Liver (tissue), 9 donors: ENCODE data around the gene EOLA1. TPM values are rescaled to one million over a fixed set of nuclear protein-coding genes. Genes with fewer than 3 reads are reported as not detected.

Source experiments
- DNase-seq: peaks from one replicate; pipeline ENCODE4 v3.0.0-alpha.2; 2017; ENCODE audit warnings: low spot score
- H3K27ac ChIP-seq, 2 donors: one replicate each; pipeline ENCODE4 v1.7.0; 2013; ENCODE audit warnings: inconsistent platforms in 2 of 2, low read length in 2 of 2, control low read depth in 1 of 2, low read depth in 1 of 2, mild to moderate bottlenecking in 1 of 2
- H3K27me3 ChIP-seq, 4 donors: one replicate each; pipeline versions ENCODE4 v1.6.1 to v1.7.0; 2013; ENCODE audit warnings: low read length in 3 of 4, inconsistent platforms in 1 of 4, mild to moderate bottlenecking in 1 of 4, moderate library complexity in 1 of 4; ENCODE audit not compliant: control insufficient read depth in 4 of 4, insufficient read depth in 4 of 4
- H3K36me3 ChIP-seq, 4 donors: one replicate each; pipeline versions ENCODE4 v1.6.1 to v1.7.0; 2013; ENCODE audit warnings: low read length in 3 of 4, mild to moderate bottlenecking in 3 of 4, low read depth in 1 of 4, moderate library complexity in 1 of 4; ENCODE audit not compliant: control insufficient read depth in 4 of 4, insufficient read depth in 3 of 4
- H3K4me1 ChIP-seq, 4 donors: one replicate each; pipeline versions ENCODE4 v1.6.1 to v1.7.0; 2013; ENCODE audit warnings: low read length in 3 of 4, mild to moderate bottlenecking in 3 of 4, moderate library complexity in 1 of 4; ENCODE audit not compliant: control insufficient read depth in 4 of 4, insufficient read depth in 4 of 4
- H3K4me3 ChIP-seq, 3 donors: one replicate each; pipeline versions ENCODE4 v1.6.1 to v1.7.0; 2013; ENCODE audit warnings: low read length in 3 of 3, control low read depth in 1 of 3, low read depth in 1 of 3, mild to moderate bottlenecking in 1 of 3
- H3K9ac ChIP-seq, 2 donors: one replicate each; pipeline ENCODE4 v1.7.0; 2013; ENCODE audit warnings: low read length in 2 of 2, mild to moderate bottlenecking in 2 of 2, moderate library complexity in 2 of 2, control low read depth in 1 of 2, low read depth in 1 of 2
- H3K9me3 ChIP-seq, 4 donors: one replicate each; pipeline versions ENCODE4 v1.6.1 to v1.7.0; 2013; ENCODE audit warnings: low read length in 3 of 4; ENCODE audit not compliant: control insufficient read depth in 4 of 4
- EGR1 ChIP-seq, 2 donors: IDR thresholded peaks; 2 replicates each; pipeline ENCODE4 v1.6.1; 2016 to 2018; ENCODE audit warnings: antibody characterized with exemption in 2 of 2, low read depth in 2 of 2
- FOXA1 ChIP-seq: IDR thresholded peaks from 2 replicates; pipeline ENCODE4 v1.6.1; 2016; ENCODE audit warnings: antibody characterized with exemption
- FOXA2 ChIP-seq: IDR thresholded peaks from 2 replicates; pipeline ENCODE4 v1.6.1; 2016; ENCODE audit warnings: antibody characterized with exemption
- GABPA ChIP-seq, 2 donors: IDR thresholded peaks in 1 of 2; conservative IDR thresholded peaks in 1 of 2; 2 replicates each; pipeline ENCODE4 v1.6.1; 2016; ENCODE audit warnings: antibody characterized with exemption in 2 of 2, mild to moderate bottlenecking in 1 of 2, moderate library complexity in 1 of 2
- HNF4A ChIP-seq, 2 donors: conservative IDR thresholded peaks; 2 replicates each; pipeline ENCODE4 v1.6.1; 2016; ENCODE audit warnings: antibody characterized with exemption in 2 of 2, mild to moderate bottlenecking in 2 of 2
- HNF4G ChIP-seq: IDR thresholded peaks from 2 replicates; pipeline ENCODE4 v1.6.1; 2016; ENCODE audit warnings: antibody characterized with exemption
- JUND ChIP-seq, 2 donors: IDR thresholded peaks; 2 replicates each; pipeline ENCODE4 v1.6.1; 2016; ENCODE audit warnings: antibody characterized with exemption in 2 of 2
- NR2F2 ChIP-seq: IDR thresholded peaks from 2 replicates; pipeline ENCODE4 v1.6.1; 2016; ENCODE audit warnings: antibody characterized with exemption
- RAD21 ChIP-seq, 2 donors: IDR thresholded peaks; 2 replicates each; pipeline ENCODE4 v1.6.1; 2016; ENCODE audit warnings: antibody characterized with exemption in 2 of 2, mild to moderate bottlenecking in 2 of 2
- RXRA ChIP-seq, 2 donors: IDR thresholded peaks; 2 replicates each; pipeline ENCODE4 v1.6.1; 2017 to 2018; ENCODE audit warnings: antibody characterized with exemption in 2 of 2, mild to moderate bottlenecking in 1 of 2
- SP1 ChIP-seq: IDR thresholded peaks from 2 replicates; pipeline ENCODE4 v1.6.1; 2018; ENCODE audit warnings: antibody characterized with exemption, mild to moderate bottlenecking
- TAF1 ChIP-seq: conservative IDR thresholded peaks from 2 replicates; pipeline ENCODE4 v1.6.1; 2016; ENCODE audit warnings: antibody characterized with exemption, mild to moderate bottlenecking
- YY1 ChIP-seq: IDR thresholded peaks from 2 replicates; pipeline ENCODE4 v1.6.1; 2016; ENCODE audit warnings: antibody characterized with exemption, mild to moderate bottlenecking
- WGBS: extraction: QIAGEN DNeasy Blood & Tissue Kit; methylation state at CpG from one replicate; pipeline ENCODE4 v1.1.7; 2013; 5-methylcytosine and 5-hydroxymethylcytosine counted together
- polyA plus RNA-seq, 2 donors: library from polyadenylated mRNA; stranded (reverse) in 1 of 2; unstranded in 1 of 2; fragments of 200-250 nt in 1 of 2; fragments of >200 nt in 1 of 2; fragmentation: Nextera tagmentation in 1 of 2; extraction: Ambion mirVana in 1 of 2; gene quantifications; one replicate each; pipeline versions ENCODE4 v1.2.1 to v1.2.3, GENCODE V29; 2013 to 2015
- total RNA-seq, 2 donors: library from RNA; depleted of rRNA; stranded (reverse); fragments of >200 nt; gene quantifications; one replicate each; pipeline ENCODE4 v1.2.3, GENCODE V29; 2014
- TF ChIP-seq, protein P1 (sequence below): IDR thresholded peaks from 2 replicates; pipeline ENCODE4 v1.6.1; 2016; ENCODE audit warnings: antibody characterized with exemption, mild to moderate bottlenecking
- TF ChIP-seq, protein P2 (sequence below): IDR thresholded peaks from 2 replicates; pipeline ENCODE4 v1.6.1; 2016; ENCODE audit warnings: antibody characterized with exemption
- TF ChIP-seq, protein P3 (sequence below): IDR thresholded peaks from 2 replicates; pipeline ENCODE4 v1.6.1; 2016; ENCODE audit warnings: antibody characterized with exemption
- TF ChIP-seq, protein P4 (sequence below): IDR thresholded peaks from 2 replicates; pipeline ENCODE4 v1.6.1; 2016; ENCODE audit warnings: antibody characterized with exemption
- TF ChIP-seq, protein P5 (sequence below): fragments of 150-350 bp; IDR thresholded peaks from 2 replicates; pipeline ENCODE4 v1.5.1; 2017; ENCODE audit warnings: improper control_type of control experiment, low read depth, low read length; ENCODE audit not compliant: missing input control
- donor health status: healthy.
- donor health status: healthy.
- donor health status: healthy.
- donor health status: healthy.
- donor health status: healthy.

Gene EOLA1
- total and polyA plus RNA-seq, 4 donors, result 7.5 to 17.2 (median 11.2) TPM

DNA sequence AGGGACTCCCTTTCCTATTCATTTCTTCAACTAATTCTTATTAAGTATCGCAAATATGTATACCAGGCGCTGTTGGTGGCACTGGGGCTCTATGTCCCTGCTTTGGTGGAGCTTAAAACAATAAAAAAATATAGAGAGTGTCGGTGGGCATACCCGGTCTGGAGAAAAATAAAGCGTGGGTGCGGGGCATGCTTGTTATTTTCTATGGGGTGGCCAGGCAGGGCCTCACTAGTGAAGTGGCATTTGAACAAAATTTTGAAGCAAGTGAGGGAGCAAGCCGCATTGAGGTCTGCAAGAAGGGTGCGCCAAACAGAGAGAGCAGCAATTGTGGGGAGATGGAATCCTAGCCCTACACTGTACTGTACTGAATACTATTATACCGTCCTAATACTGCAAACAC, 35.1 kb upstream of the EOLA1 start:
- H3K27me3 ChIP-seq, result no peaks in the 10 kb centered on the region
- H3K9ac ChIP-seq, result no peak overlapping the region
- H3K27ac ChIP-seq, result peak overlapping the region; percentile 53 to 87
- H3K36me3 ChIP-seq, result peaks cover 0 to 10% (median 4%) of the 10 kb centered on the region in 4 donors
- no peak for DNase-seq
- TF ChIP-seq SP1, result no peak
- no peak for TF ChIP-seq RXRA (IDR thresholded peaks at IDR 0.05)
- no peak for TF ChIP-seq RAD21 (IDR thresholded peaks at IDR 0.05)
- no peak for TF ChIP-seq HNF4G
- TF ChIP-seq YY1, result no peak
- no peak for TF ChIP-seq TAF1
- TF ChIP-seq, protein P1, sequence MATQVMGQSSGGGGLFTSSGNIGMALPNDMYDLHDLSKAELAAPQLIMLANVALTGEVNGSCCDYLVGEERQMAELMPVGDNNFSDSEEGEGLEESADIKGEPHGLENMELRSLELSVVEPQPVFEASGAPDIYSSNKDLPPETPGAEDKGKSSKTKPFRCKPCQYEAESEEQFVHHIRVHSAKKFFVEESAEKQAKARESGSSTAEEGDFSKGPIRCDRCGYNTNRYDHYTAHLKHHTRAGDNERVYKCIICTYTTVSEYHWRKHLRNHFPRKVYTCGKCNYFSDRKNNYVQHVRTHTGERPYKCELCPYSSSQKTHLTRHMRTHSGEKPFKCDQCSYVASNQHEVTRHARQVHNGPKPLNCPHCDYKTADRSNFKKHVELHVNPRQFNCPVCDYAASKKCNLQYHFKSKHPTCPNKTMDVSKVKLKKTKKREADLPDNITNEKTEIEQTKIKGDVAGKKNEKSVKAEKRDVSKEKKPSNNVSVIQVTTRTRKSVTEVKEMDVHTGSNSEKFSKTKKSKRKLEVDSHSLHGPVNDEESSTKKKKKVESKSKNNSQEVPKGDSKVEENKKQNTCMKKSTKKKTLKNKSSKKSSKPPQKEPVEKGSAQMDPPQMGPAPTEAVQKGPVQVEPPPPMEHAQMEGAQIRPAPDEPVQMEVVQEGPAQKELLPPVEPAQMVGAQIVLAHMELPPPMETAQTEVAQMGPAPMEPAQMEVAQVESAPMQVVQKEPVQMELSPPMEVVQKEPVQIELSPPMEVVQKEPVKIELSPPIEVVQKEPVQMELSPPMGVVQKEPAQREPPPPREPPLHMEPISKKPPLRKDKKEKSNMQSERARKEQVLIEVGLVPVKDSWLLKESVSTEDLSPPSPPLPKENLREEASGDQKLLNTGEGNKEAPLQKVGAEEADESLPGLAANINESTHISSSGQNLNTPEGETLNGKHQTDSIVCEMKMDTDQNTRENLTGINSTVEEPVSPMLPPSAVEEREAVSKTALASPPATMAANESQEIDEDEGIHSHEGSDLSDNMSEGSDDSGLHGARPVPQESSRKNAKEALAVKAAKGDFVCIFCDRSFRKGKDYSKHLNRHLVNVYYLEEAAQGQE, result no peak
- TF ChIP-seq, protein P2, sequence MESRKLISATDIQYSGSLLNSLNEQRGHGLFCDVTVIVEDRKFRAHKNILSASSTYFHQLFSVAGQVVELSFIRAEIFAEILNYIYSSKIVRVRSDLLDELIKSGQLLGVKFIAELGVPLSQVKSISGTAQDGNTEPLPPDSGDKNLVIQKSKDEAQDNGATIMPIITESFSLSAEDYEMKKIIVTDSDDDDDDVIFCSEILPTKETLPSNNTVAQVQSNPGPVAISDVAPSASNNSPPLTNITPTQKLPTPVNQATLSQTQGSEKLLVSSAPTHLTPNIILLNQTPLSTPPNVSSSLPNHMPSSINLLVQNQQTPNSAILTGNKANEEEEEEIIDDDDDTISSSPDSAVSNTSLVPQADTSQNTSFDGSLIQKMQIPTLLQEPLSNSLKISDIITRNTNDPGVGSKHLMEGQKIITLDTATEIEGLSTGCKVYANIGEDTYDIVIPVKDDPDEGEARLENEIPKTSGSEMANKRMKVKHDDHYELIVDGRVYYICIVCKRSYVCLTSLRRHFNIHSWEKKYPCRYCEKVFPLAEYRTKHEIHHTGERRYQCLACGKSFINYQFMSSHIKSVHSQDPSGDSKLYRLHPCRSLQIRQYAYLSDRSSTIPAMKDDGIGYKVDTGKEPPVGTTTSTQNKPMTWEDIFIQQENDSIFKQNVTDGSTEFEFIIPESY, result no peak
- no peak for TF ChIP-seq FOXA2
- TF ChIP-seq EGR1 (IDR thresholded peaks at IDR 0.05; ENCODE audit: low read depth in 2 of 2), result no peak
- TF ChIP-seq, protein P3, sequence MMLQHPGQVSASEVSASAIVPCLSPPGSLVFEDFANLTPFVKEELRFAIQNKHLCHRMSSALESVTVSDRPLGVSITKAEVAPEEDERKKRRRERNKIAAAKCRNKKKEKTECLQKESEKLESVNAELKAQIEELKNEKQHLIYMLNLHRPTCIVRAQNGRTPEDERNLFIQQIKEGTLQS, result no peak
- no peak for TF ChIP-seq FOXA1
- no peak for TF ChIP-seq HNF4A (conservative IDR thresholded peaks at IDR 0.05)
- TF ChIP-seq NR2F2, result no peak
- no peak for TF ChIP-seq GABPA (IDR thresholded peaks at IDR 0.05 in 1 of 2, conservative IDR thresholded peaks at IDR 0.05 in 1 of 2)
- TF ChIP-seq JUND (IDR thresholded peaks at IDR 0.05), result no peak
- 90% methylated on average over 9 of the region's 9 CpGs for WGBS
- no peak overlapping the region for H3K4me3 ChIP-seq
- H3K9me3 ChIP-seq, result no peaks in the 10 kb centered on the region
- peaks cover 0 to 10% (median 7%) of the 10 kb centered on the region in 4 donors for H3K4me1 ChIP-seq

DNA sequence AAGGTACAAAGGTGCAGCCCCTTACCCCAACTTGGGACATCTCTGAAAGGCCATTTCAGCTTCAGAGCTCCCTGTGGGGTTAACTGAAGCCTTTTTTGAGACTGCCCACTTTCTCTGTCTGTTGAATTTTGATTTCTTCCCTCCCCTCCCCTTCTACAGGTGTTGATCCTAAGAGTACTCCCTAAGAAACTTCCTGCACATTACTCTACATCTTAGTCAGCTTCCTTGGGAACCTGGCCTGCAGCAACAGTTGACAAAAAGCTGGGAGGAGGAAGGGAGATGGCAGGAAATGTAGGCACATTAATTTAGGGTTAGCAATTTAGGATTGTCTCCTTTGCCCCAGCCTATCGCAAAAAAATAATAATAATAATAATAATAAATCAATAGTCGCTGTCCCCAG, 34.5 kb upstream of the EOLA1 start:
- DNase-seq, result no peak
- Histone ChIP-seq H3K36me3 (peaks cover 0 to 6% (median 3%) of the 10 kb centered on the region in 4 donors), H3K27ac (no peak overlapping the region), H3K9me3 (no peaks in the 10 kb centered on the region), H3K27me3 (no peaks in the 10 kb centered on the region), H3K9ac (no peak overlapping the region), H3K4me3 (no peak overlapping the region), H3K4me1 (peaks cover 0 to 10% (median 7%) of the 10 kb centered on the region in 4 donors)
- WGBS, result 95% methylated on average over 2 of the region's 2 CpGs
- TF ChIP-seq YY1, result no peak
- TF ChIP-seq, protein P2, result no peak
- TF ChIP-seq GABPA (IDR thresholded peaks at IDR 0.05 in 1 of 2, conservative IDR thresholded peaks at IDR 0.05 in 1 of 2), result no peak
- no peak for TF ChIP-seq TAF1
- no peak for TF ChIP-seq EGR1 (IDR thresholded peaks at IDR 0.05; ENCODE audit: low read depth in 2 of 2)
- no peak for TF ChIP-seq FOXA1
- TF ChIP-seq, protein P4, sequence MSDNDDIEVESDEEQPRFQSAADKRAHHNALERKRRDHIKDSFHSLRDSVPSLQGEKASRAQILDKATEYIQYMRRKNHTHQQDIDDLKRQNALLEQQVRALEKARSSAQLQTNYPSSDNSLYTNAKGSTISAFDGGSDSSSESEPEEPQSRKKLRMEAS, result no peak
- TF ChIP-seq JUND (IDR thresholded peaks at IDR 0.05), result no peak
- TF ChIP-seq NR2F2, result no peak
- TF ChIP-seq HNF4A (conservative IDR thresholded peaks at IDR 0.05), result no peak
- no peak for TF ChIP-seq RAD21 (IDR thresholded peaks at IDR 0.05)
- TF ChIP-seq, protein P5, sequence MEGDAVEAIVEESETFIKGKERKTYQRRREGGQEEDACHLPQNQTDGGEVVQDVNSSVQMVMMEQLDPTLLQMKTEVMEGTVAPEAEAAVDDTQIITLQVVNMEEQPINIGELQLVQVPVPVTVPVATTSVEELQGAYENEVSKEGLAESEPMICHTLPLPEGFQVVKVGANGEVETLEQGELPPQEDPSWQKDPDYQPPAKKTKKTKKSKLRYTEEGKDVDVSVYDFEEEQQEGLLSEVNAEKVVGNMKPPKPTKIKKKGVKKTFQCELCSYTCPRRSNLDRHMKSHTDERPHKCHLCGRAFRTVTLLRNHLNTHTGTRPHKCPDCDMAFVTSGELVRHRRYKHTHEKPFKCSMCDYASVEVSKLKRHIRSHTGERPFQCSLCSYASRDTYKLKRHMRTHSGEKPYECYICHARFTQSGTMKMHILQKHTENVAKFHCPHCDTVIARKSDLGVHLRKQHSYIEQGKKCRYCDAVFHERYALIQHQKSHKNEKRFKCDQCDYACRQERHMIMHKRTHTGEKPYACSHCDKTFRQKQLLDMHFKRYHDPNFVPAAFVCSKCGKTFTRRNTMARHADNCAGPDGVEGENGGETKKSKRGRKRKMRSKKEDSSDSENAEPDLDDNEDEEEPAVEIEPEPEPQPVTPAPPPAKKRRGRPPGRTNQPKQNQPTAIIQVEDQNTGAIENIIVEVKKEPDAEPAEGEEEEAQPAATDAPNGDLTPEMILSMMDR, result no peak
- no peak for TF ChIP-seq SP1
- TF ChIP-seq, protein P3, result no peak
- TF ChIP-seq RXRA (IDR thresholded peaks at IDR 0.05), result no peak
- TF ChIP-seq FOXA2, result no peak
